Epidermal melanocyte (primary cell): Measurements from ENCODE around the gene PHLPP1.
"Not testable (repeated sequence)": the region's sequence is repeated elsewhere in the genome, so short reads cannot be mapped to it uniquely, and the experiment has no call there.

Source experiments
- DNase-seq: peaks from one replicate; pipeline ENCODE4 v3.0.0; 2011; ENCODE audit warnings: low spot score; ENCODE audit not compliant: insufficient read length

Gene PHLPP1

GRCh38 chr18:62717169-62717924 lies 2.0 kb downstream of the PHLPP1 start:
- DNase-seq = no peak

- no peak for DNase-seq
These were observed 2.8 kb downstream of the PHLPP1 start for GRCh38 chr18:62717925-62718800.

GRCh38 chr18:62720048-62720447 lies 4.7 kb downstream of the PHLPP1 start:
- DNase-seq = no peak

GRCh38 chr18:62720766-62721613 lies 5.6 kb downstream of the PHLPP1 start:
- no peak for DNase-seq

GRCh38 chr18:62721839-62722795 lies 6.8 kb downstream of the PHLPP1 start:
- no peak for DNase-seq

GRCh38 chr18:62723666-62724281 lies 8.4 kb downstream of the PHLPP1 start:
- DNase-seq = no peak

- no peak for DNase-seq
These were observed 10.6 kb downstream of the PHLPP1 start for GRCh38 chr18:62725896-62726295.

GRCh38 chr18:62728254-62728653 lies 12.9 kb downstream of the PHLPP1 start:
- no peak for DNase-seq

GRCh38 chr18:62729487-62730386 lies 14.4 kb downstream of the PHLPP1 start:
- no peak for DNase-seq

- DNase-seq = no peak
These were observed 15.6 kb downstream of the PHLPP1 start for GRCh38 chr18:62730941-62731340.

- DNase-seq = no peak
These were observed 17.3 kb downstream of the PHLPP1 start for GRCh38 chr18:62732617-62733016.

GRCh38 chr18:62734290-62734689 lies 18.9 kb downstream of the PHLPP1 start:
- DNase-seq = no peak

- DNase-seq = no peak
These were observed 20.0 kb downstream of the PHLPP1 start for GRCh38 chr18:62735387-62735786.

- DNase-seq = no peak
These were observed 20.9 kb downstream of the PHLPP1 start for GRCh38 chr18:62736077-62736855.

- no peak for DNase-seq
These were observed 22.0 kb downstream of the PHLPP1 start for GRCh38 chr18:62737241-62737873.

- no peak for DNase-seq
These were observed 23.3 kb downstream of the PHLPP1 start for GRCh38 chr18:62738639-62739038.

GRCh38 chr18:62739911-62740310 lies 24.6 kb downstream of the PHLPP1 start:
- DNase-seq = no peak

GRCh38 chr18:62740650-62741049 lies 25.3 kb downstream of the PHLPP1 start:
- not testable (repeated sequence) for DNase-seq
